NCI-H1092 (cell line): ENCODE measurements around the gene ZNF678.
"Not testable (repeated sequence)": the region's sequence is repeated elsewhere in the genome, so short reads cannot be mapped to it uniquely, and the experiment has no call there.

Source experiments
- DNase-seq: peaks from one replicate; lab custom pipeline; 2025; lab: John Stamatoyannopoulos, UW

Gene ZNF678

GRCh38 chr1:227604446-227604845 lies 41.1 kb downstream of the ZNF678 start:
- DNase-seq, result no peak

- DNase-seq, result not testable (repeated sequence)
These were observed 42.9 kb downstream of the ZNF678 start for GRCh38 chr1:227606271-227606670.

DNA sequence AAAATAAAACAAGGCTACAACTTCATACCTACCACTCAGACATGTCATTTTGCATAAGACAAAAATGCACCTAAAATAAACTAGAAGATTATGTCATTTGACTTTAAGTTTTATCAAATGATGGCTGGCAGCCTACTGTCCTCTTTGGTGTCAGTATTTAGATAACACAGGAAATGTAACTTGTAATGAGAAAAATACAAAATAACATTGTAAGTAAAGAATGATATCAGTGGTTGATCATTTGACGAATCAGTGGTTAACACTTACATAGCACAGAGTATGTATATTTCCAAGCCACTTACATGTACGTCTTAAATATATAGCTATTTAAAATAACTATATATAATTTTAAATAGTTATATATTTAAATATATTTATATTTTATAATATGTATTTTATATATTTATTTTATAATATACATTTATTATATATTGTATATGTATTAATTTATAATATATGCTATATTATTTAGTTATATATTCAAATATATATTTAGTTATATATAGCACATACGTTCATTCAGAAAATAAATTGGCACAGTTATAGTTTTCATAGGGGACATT lies 44.1 kb downstream of the ZNF678 start:
- no peak for DNase-seq

DNA sequence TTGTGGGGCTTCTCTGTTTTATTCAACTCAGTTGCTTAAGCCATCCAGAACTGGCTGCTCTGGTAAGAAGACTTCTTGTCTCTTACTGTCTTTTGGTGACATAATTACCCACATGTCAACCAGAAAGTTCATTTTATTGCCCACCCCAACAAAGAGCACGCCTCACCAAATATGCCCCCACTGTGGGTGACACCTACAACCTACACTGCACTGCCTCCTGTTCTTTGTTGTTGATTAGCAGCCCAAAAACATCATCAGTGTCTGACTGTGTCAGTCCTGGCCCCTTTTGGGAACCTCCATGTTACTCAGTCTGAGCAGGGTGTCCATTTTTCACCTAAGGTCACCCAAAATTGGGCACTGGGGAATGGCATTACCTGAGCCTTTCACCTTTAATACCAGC lies 49.3 kb downstream of the ZNF678 start:
- DNase-seq, result no peak

- no peak for DNase-seq
These were observed 50.2 kb downstream of the ZNF678 start for GRCh38 chr1:227613526-227613925.

DNA sequence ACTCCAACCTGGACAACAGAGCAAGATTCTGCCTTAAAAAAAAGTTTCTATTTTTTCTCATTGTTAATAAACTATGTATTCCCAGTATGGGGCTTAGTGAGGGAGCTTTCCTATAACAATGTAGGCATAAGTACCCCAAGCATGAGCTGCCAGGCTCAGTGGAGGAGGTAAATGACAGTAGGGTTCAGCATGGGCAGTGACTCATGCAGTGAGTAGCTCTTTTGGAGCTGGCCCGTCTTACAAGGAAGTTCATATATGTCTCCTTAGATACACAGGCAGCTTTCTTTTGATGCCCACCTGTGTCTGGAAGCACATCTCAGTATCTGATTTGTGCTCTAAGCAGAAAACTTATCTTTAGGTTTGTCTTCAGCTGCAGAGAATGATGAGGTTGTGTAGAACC lies 57.9 kb downstream of the ZNF678 start:
- no peak for DNase-seq

GRCh38 chr1:227622739-227623475 lies 59.6 kb downstream of the ZNF678 start:
- no peak for DNase-seq

- DNase-seq, result no peak
These were observed 69.0 kb downstream of the ZNF678 start for GRCh38 chr1:227632325-227632724.

GRCh38 chr1:227635596-227635995 lies 72.2 kb downstream of the ZNF678 start:
- no peak for DNase-seq

GRCh38 chr1:227654431-227654830 lies 91.1 kb downstream of the ZNF678 start:
- no peak for DNase-seq

DNA sequence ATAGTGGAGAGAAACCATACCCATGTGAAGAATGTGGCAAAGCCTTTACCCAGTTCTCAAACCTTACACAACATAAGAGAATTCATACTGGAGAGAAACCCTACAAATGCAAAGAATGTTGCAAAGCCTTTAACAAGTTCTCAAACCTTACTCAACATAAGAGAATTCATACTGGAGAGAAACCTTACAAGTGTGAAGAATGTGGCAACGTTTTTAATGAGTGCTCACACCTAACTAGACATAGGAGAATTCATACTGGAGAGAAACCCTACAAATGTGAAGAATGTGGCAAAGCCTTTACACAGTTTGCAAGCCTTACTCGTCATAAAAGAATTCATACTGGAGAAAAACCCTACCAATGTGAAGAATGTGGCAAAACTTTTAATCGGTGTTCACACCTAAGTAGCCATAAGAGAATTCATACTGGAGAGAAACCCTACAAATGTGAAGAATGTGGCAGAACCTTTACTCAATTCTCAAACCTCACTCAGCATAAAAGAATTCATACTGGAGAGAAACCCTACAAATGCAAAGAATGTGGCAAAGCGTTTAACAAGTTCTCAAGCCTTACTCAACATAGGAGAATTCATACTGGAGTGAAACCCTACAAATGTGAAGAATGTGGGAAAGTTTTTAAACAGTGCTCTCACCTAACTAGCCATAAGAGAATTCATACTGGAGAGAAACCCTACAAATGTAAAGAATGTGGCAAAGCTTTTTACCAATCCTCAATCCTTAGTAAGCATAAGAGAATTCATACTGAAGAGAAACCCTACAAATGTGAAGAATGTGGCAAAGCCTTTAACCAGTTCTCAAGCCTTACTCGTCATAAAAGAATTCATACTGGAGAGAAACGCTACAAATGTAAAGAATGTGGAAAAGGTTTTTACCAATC lies 91.7 kb downstream of the ZNF678 start:
- DNase-seq, result no peak

- DNase-seq, result no peak
These were observed 98.1 kb downstream of the ZNF678 start for GRCh38 chr1:227661495-227661894.

DNA sequence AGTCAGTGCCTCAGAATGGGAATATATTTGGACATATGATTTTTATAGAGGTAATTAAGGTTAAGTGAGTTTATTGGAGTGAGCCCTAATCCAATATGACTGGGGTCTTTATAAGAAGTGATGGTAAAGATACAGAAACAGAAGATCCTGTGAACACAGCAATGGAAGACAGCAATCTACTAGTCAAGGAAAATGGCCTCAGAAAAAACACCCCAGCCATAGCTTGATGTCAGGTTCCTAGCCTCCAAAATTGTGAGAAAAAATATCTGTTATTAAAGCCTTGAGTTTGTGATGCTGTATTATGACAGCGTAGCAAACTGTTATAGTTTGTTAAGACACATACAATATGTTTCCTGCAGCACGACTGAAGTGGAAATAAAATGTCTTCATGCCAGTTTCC lies 99.6 kb downstream of the ZNF678 start:
- no peak for DNase-seq

- no peak for DNase-seq
These were observed 102.9 kb downstream of the ZNF678 start for GRCh38 chr1:227666286-227666685.

- DNase-seq, result no peak
These were observed 110.1 kb downstream of the ZNF678 start for GRCh38 chr1:227673441-227673840.

DNA sequence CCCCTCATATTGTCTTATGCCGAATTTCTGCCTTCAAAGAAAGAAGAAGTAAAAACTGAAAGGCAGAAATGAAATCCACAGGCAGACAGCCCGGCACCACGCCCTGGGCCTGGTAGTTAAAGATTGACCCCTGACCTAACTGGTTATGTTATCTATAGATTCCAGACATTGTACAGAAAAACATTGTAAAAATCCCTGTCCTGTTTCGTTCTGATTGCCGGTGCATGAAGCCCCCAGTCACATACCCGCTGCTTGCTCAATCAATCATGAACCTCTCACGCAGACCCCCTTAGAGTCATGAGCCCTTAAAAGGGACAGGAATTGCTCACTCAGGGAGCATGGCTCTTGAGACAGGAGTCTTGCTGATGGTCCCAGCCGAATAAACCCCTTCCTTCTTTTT lies 122.5 kb downstream of the ZNF678 start:
- no peak for DNase-seq

- DNase-seq, result no peak
These were observed 134.0 kb downstream of the ZNF678 start for GRCh38 chr1:227697321-227697864.

- DNase-seq, result not testable (repeated sequence)
These were observed 138.3 kb downstream of the ZNF678 start for GRCh38 chr1:227701631-227702030.

GRCh38 chr1:227707846-227708245 lies 144.5 kb downstream of the ZNF678 start:
- no peak for DNase-seq

GRCh38 chr1:227709451-227709850 lies 146.1 kb downstream of the ZNF678 start:
- DNase-seq, result no peak

DNA sequence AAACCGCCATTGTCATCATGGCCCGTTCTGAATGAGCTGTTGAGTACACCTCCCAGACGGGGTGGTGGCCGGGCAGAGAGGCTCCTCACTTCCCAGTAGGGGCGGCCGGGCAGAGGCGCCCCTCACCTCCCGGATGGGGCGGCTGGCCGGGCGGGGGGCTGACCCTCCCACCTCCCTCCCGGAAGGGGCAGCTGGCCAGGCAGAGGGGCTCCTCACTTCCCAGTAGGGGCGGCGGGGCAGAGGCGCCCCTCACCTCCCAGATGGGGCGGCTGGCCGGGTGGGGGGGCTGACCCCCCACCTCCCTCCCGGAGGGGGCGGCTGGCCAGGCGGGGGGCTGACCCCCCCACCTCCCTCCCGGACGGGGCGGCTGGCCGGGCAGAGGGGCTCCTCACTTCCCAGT lies 147.1 kb downstream of the ZNF678 start:
- DNase-seq, result not testable (repeated sequence)

DNA sequence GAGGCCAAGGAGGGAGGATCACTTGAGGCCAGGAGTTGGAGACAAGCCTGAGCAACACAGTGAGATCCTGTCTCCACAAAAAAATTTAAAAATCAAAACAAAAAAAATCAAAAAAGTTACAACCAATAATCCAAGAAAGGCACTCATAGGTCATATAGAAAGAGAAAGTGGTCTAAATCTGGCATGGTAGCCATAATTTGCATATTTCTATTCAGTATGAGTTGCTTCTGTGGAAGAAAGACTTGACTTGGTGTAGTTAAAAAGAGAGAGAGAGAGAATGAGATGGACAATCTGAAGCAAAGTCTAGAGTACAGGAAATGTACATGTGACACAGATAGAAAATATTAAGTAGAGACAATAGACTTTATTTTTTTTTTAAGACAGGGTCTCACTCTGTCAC lies 149.3 kb downstream of the ZNF678 start:
- DNase-seq, result no peak

- DNase-seq, result no peak
These were observed 155.6 kb downstream of the ZNF678 start for GRCh38 chr1:227718932-227719331.
